A673 (cell line): ENCODE measurements around the gene TRABD.

Experiments used
- EZH2 ChIP-seq: fragments of 200-600 bp; sonication (generic); IDR thresholded peaks from 2 replicates; pipeline ENCODE4 v1.6.1; 2017; ENCODE audit warnings: borderline replicate concordance, low read depth, mild to moderate bottlenecking, mixed read lengths, antibody characterized with exemption, low read length; ENCODE audit not compliant: poor library complexity, severe bottlenecking
- TF ChIP-seq, protein P1 (sequence below): fragments of 300-800, 200-600 bp; sonication (generic); conservative IDR thresholded peaks from 2 replicates; pipeline ENCODE4 v1.5.1; 2017; ENCODE audit warnings: low read depth, mild to moderate bottlenecking, antibody characterized with exemption, low read length, moderate library complexity, mixed read lengths

DNA sequence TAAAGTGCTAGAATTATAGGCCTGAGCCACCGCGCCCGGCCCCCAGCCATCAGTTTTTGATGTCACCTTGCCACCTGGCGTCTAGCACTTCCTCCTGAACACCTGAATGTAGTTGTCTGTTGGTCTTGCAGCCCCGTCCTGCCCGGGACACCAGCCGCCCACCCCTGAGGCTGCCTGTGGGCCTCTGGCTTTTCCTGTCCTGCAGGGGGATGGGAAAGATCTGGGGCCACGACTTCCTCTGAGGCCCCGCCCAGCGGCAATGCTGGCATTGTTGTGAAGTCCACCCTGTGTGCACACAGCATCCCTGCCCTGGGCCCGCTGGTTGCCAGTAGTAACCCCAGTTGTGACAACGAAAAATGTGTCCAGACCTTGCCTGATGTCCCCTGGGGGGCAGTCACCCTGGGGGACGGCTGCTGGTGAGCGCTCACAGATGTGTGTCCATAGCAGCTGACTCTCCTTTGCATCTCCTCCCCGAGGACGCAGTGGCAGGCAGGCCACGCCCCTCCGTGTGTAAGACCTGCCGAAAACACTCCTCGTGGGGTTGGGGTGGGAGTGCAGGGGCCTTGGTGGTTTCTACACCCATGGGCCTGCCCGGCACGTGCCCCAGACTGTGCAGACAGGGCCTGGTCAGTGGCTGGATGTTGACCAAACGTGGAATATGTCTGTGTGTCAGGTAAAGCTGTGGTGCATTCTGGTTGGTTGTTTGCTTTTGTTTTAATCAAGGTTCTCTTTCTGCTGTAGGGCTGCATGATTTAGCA, 21.8 kb downstream of the TRABD start:
- TF ChIP-seq, protein P1, sequence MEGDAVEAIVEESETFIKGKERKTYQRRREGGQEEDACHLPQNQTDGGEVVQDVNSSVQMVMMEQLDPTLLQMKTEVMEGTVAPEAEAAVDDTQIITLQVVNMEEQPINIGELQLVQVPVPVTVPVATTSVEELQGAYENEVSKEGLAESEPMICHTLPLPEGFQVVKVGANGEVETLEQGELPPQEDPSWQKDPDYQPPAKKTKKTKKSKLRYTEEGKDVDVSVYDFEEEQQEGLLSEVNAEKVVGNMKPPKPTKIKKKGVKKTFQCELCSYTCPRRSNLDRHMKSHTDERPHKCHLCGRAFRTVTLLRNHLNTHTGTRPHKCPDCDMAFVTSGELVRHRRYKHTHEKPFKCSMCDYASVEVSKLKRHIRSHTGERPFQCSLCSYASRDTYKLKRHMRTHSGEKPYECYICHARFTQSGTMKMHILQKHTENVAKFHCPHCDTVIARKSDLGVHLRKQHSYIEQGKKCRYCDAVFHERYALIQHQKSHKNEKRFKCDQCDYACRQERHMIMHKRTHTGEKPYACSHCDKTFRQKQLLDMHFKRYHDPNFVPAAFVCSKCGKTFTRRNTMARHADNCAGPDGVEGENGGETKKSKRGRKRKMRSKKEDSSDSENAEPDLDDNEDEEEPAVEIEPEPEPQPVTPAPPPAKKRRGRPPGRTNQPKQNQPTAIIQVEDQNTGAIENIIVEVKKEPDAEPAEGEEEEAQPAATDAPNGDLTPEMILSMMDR = no peak
- TF ChIP-seq EZH2 = no peak
